ENCODE results near the gene CDC37L1. TPM values are rescaled to one million over a fixed set of nuclear protein-coding genes. Genes with fewer than 3 reads are reported as not detected.

CDC37L1 gene
- total and polyA plus RNA-seq, 2 experiments from 2014 or later: 26.2 to 26.4 TPM

GRCh38 chr9:4686112-4686511 lies 6.7 kb downstream of the CDC37L1 start:
- Histone ChIP-seq H3K9me2 (ENCODE audit: insufficient read depth) (no peaks in the 10 kb centered on the region), H3F3A (ENCODE audit: insufficient read depth) (peaks cover 39% of the 10 kb centered on the region), H3K27me3 (replicated peaks; ENCODE audit: insufficient read depth) (no peaks in the 10 kb centered on the region), H2AFZ (no peak overlapping the region), H3K9me3 (ENCODE audit: low read depth) (no peaks in the 10 kb centered on the region), H3K9ac (no peak overlapping the region), H3K79me2 (ENCODE audit: insufficient read depth) (peaks cover 86% of the 10 kb centered on the region), H3K4me3 (no peak overlapping the region), H4K20me1 (ENCODE audit: insufficient read depth) (no peaks in the 10 kb centered on the region), H3K4me1 (ENCODE audit: insufficient read depth) (peaks cover 25% of the 10 kb centered on the region), H3K27ac (no peak overlapping the region), H3K4me2 (ENCODE audit: unreplicated experiment) (no peak overlapping the region), H3K36me3 (ENCODE audit: low read depth) (peaks cover 34% of the 10 kb centered on the region)
- TF ChIP-seq EZH2phosphoT487 (IDR thresholded peaks at IDR 0.05; ENCODE audit: insufficient read depth, low read depth): no peak
- no peak for TF ChIP-seq EZH2 (IDR thresholded peaks at IDR 0.05; ENCODE audit: insufficient read depth, poor library complexity, severe bottlenecking)
- WGBS, 2 experiments (ENCODE audit: low coverage in 1 of 2, low lambda C conversion rate in 2 of 2, missing lambda C conversion rate in 2 of 2): 84 to 92% methylated on average over 4 of the region's 4 CpGs
- no peak for DNase-seq
- in situ Hi-C loops (cut with MboI): no loop called here

GRCh38 chr9:4686584-4686983 lies 7.2 kb downstream of the CDC37L1 start:
- WGBS, 2 experiments (ENCODE audit: low coverage in 1 of 2, low lambda C conversion rate in 2 of 2, missing lambda C conversion rate in 2 of 2): 29 to 34% methylated on average over 1 of the region's 1 CpG
- H4K20me1 ChIP-seq (ENCODE audit: insufficient read depth): no peaks in the 10 kb centered on the region
- H2AFZ ChIP-seq: no peak overlapping the region
- peaks cover 38% of the 10 kb centered on the region for H3F3A ChIP-seq (ENCODE audit: insufficient read depth)
- H3K4me1 ChIP-seq (ENCODE audit: insufficient read depth): peaks cover 25% of the 10 kb centered on the region
- H3K9me3 ChIP-seq (ENCODE audit: low read depth): no peaks in the 10 kb centered on the region
- no peak overlapping the region for H3K9ac ChIP-seq
- no peak for TF ChIP-seq EZH2 (IDR thresholded peaks at IDR 0.05; ENCODE audit: insufficient read depth, poor library complexity, severe bottlenecking)
- H3K79me2 ChIP-seq (ENCODE audit: insufficient read depth): peaks cover 86% of the 10 kb centered on the region
- H3K9me2 ChIP-seq (ENCODE audit: insufficient read depth): no peaks in the 10 kb centered on the region
- in situ Hi-C loops (cut with MboI): no loop called here
- no peak for DNase-seq
- no peaks in the 10 kb centered on the region for H3K27me3 ChIP-seq (replicated peaks; ENCODE audit: insufficient read depth)
- no peak overlapping the region for H3K27ac ChIP-seq
- H3K4me3 ChIP-seq: no peak overlapping the region
- peaks cover 37% of the 10 kb centered on the region for H3K36me3 ChIP-seq (ENCODE audit: low read depth)
- H3K4me2 ChIP-seq (ENCODE audit: unreplicated experiment): no peak overlapping the region

GRCh38 chr9:4689021-4689420 lies 9.7 kb downstream of the CDC37L1 start:
- Histone ChIP-seq H2AFZ (no peak overlapping the region), H3K9me3 (ENCODE audit: low read depth) (no peaks in the 10 kb centered on the region), H3K4me3 (no peak overlapping the region), H3K79me2 (ENCODE audit: insufficient read depth) (peaks cover 83% of the 10 kb centered on the region), H4K20me1 (ENCODE audit: insufficient read depth) (no peaks in the 10 kb centered on the region), H3F3A (ENCODE audit: insufficient read depth) (peaks cover 42% of the 10 kb centered on the region), H3K9me2 (ENCODE audit: insufficient read depth) (no peaks in the 10 kb centered on the region), H3K27me3 (replicated peaks; ENCODE audit: insufficient read depth) (no peaks in the 10 kb centered on the region), H3K4me1 (ENCODE audit: insufficient read depth) (peaks cover 34% of the 10 kb centered on the region), H3K36me3 (ENCODE audit: low read depth) (peaks cover 37% of the 10 kb centered on the region), H3K4me2 (ENCODE audit: unreplicated experiment) (peak overlapping the region; percentile 42), H3K27ac (peak overlapping the region; percentile 58), H3K9ac (peak overlapping the region; percentile 10; the same call in 1 of the 2 replicates)
- DNase-seq: peak; percentile 10
- TF ChIP-seq EZH2 (IDR thresholded peaks at IDR 0.05; ENCODE audit: insufficient read depth, poor library complexity, severe bottlenecking): no peak
- TF ChIP-seq EZH2phosphoT487 (IDR thresholded peaks at IDR 0.05; ENCODE audit: insufficient read depth, low read depth): no peak
- in situ Hi-C loops (cut with MboI): no loop called here
- 58 to 69% methylated on average over 2 of the region's 2 CpGs for WGBS, 2 experiments (ENCODE audit: low coverage in 1 of 2, low lambda C conversion rate in 2 of 2, missing lambda C conversion rate in 2 of 2)

GRCh38 chr9:4689687-4690104 lies 10.3 kb downstream of the CDC37L1 start:
- Histone ChIP-seq H3K79me2 (ENCODE audit: insufficient read depth) (peaks cover 83% of the 10 kb centered on the region), H4K20me1 (ENCODE audit: insufficient read depth) (no peaks in the 10 kb centered on the region), H3K9me3 (ENCODE audit: low read depth) (no peaks in the 10 kb centered on the region), H3K27ac (peak overlapping the region; percentile 58), H3K9ac (peak overlapping the region; percentile 10; the same call in 1 of the 2 replicates), H3K4me2 (ENCODE audit: unreplicated experiment) (peak overlapping the region; percentile 42), H3K27me3 (replicated peaks; ENCODE audit: insufficient read depth) (no peaks in the 10 kb centered on the region), H3K4me3 (no peak overlapping the region), H2AFZ (no peak overlapping the region), H3K4me1 (ENCODE audit: insufficient read depth) (peaks cover 34% of the 10 kb centered on the region), H3K36me3 (ENCODE audit: low read depth) (peaks cover 37% of the 10 kb centered on the region), H3F3A (ENCODE audit: insufficient read depth) (peaks cover 42% of the 10 kb centered on the region), H3K9me2 (ENCODE audit: insufficient read depth) (no peaks in the 10 kb centered on the region)
- in situ Hi-C loops (cut with MboI): no loop called here
- DNase-seq: peak; percentile 74
- WGBS, 2 experiments (ENCODE audit: low coverage in 1 of 2, low lambda C conversion rate in 2 of 2, missing lambda C conversion rate in 2 of 2): 45 to 55% methylated on average over 1 of the region's 1 CpG
- TF ChIP-seq EZH2 (IDR thresholded peaks at IDR 0.05; ENCODE audit: insufficient read depth, poor library complexity, severe bottlenecking): no peak
- no peak for TF ChIP-seq EZH2phosphoT487 (IDR thresholded peaks at IDR 0.05; ENCODE audit: insufficient read depth, low read depth)

GRCh38 chr9:4690144-4690543 lies 10.8 kb downstream of the CDC37L1 start:
- Histone ChIP-seq H3K4me1 (ENCODE audit: insufficient read depth) (peaks cover 34% of the 10 kb centered on the region), H3K27me3 (replicated peaks; ENCODE audit: insufficient read depth) (no peaks in the 10 kb centered on the region), H2AFZ (no peak overlapping the region), H3K4me2 (ENCODE audit: unreplicated experiment) (peak overlapping the region; percentile 42), H3K79me2 (ENCODE audit: insufficient read depth) (peaks cover 83% of the 10 kb centered on the region), H3K36me3 (ENCODE audit: low read depth) (peaks cover 34% of the 10 kb centered on the region), H3K27ac (peak overlapping the region; percentile 58), H3K9me2 (ENCODE audit: insufficient read depth) (no peaks in the 10 kb centered on the region), H4K20me1 (ENCODE audit: insufficient read depth) (no peaks in the 10 kb centered on the region), H3F3A (ENCODE audit: insufficient read depth) (peaks cover 42% of the 10 kb centered on the region), H3K9ac (peak overlapping the region; percentile 10; the same call in 1 of the 2 replicates), H3K9me3 (ENCODE audit: low read depth) (no peaks in the 10 kb centered on the region), H3K4me3 (no peak overlapping the region)
- DNase-seq: no peak
- WGBS, 2 experiments (ENCODE audit: low coverage in 1 of 2, low lambda C conversion rate in 2 of 2, missing lambda C conversion rate in 2 of 2): 96 to 100% methylated on average over 4 of the region's 4 CpGs
- TF ChIP-seq EZH2 (IDR thresholded peaks at IDR 0.05; ENCODE audit: insufficient read depth, poor library complexity, severe bottlenecking) (no peak), EZH2phosphoT487 (IDR thresholded peaks at IDR 0.05; ENCODE audit: insufficient read depth, low read depth) (no peak)
- in situ Hi-C loops (cut with MboI): no loop called here
